GM12865 (cell line): ENCODE results near the gene P4HB.

ENCODE experiments used
- DNase-seq: peaks from one replicate; pipeline ENCODE4 v3.0.0; 2010; ENCODE audit warnings: low read depth
- H3K4me3 ChIP-seq: 2 replicates; pipeline ENCODE4 v1.5.1; 2011; ENCODE audit warnings: mild to moderate bottlenecking, low read depth, low read length, control low read depth
- TF ChIP-seq, protein P1 (sequence below): IDR thresholded peaks from 2 replicates; pipeline ENCODE4 v1.5.1; 2011; ENCODE audit warnings: low read length, control low read depth, low read depth, inconsistent platforms; ENCODE audit not compliant: insufficient read depth; ENCODE audit errors: missing control alignments

The P4HB gene

DNA sequence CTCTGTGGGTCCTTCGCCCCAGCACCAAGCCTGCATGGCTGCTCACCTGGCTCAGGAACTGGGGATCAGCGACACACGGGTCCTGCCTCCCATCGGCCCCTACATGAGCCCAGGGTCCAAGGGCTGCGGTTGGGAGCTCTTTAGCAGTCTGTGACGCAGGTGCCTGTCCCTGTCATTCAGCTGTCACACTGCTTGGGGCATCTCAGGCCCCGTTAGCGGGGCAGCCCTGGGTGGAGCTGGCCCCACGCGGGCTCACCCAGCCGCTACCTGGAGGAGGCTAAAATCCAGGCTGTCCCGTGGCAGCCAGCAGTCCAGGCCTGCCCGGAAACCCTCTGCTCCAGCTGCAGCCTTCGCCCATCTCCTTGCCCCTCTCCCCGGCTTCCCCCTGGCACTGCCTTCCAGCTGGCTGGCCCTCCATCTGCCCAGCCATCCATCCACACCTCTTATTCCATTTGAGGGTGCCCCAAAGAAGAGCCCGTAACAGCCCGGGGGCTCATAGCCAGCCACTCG lies 53.1 kb downstream of the P4HB start:
- no peak for DNase-seq
- TF ChIP-seq, protein P1, sequence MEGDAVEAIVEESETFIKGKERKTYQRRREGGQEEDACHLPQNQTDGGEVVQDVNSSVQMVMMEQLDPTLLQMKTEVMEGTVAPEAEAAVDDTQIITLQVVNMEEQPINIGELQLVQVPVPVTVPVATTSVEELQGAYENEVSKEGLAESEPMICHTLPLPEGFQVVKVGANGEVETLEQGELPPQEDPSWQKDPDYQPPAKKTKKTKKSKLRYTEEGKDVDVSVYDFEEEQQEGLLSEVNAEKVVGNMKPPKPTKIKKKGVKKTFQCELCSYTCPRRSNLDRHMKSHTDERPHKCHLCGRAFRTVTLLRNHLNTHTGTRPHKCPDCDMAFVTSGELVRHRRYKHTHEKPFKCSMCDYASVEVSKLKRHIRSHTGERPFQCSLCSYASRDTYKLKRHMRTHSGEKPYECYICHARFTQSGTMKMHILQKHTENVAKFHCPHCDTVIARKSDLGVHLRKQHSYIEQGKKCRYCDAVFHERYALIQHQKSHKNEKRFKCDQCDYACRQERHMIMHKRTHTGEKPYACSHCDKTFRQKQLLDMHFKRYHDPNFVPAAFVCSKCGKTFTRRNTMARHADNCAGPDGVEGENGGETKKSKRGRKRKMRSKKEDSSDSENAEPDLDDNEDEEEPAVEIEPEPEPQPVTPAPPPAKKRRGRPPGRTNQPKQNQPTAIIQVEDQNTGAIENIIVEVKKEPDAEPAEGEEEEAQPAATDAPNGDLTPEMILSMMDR, result no peak
- no peak overlapping the region for H3K4me3 ChIP-seq

DNA sequence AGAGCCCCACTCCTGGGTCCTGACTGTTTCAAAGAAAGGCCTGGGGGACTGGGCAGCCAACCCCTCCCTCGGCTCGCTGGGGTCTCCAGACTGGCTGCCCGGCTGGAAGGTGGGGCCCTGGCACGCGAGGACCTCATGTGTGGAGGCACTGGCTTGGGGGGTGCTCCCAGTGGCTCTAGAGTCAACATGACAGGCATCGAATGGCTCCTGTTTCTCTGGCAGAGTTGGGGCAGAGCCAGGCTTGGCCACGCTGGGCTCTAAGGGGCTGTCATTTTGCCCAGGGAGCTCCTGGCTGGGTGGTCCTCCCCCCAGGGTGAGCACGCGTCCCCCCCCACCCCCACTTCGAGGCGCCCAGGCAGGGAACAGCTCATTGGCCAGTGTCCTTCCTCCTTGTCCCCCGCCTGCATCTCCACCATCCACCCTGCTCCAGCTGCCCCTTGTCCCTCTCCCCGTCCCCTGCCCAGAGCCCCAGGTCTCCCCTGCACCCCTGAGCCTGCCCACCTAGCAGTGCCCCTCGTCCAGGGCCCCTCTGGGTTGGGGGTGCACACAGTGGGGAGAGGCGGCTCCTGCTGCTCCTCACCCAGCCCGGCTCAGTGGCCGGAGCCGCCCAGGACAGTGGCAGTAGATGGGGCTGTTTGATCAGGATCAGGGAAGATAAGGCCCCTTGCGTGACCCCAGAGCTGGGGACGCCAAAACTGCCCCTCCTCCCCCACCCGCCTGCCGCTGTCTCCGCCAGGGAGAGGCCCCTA lies 53.7 kb downstream of the P4HB start:
- H3K4me3 ChIP-seq, result no peak overlapping the region
- DNase-seq, result no peak
- TF ChIP-seq, protein P1, result no peak

DNA sequence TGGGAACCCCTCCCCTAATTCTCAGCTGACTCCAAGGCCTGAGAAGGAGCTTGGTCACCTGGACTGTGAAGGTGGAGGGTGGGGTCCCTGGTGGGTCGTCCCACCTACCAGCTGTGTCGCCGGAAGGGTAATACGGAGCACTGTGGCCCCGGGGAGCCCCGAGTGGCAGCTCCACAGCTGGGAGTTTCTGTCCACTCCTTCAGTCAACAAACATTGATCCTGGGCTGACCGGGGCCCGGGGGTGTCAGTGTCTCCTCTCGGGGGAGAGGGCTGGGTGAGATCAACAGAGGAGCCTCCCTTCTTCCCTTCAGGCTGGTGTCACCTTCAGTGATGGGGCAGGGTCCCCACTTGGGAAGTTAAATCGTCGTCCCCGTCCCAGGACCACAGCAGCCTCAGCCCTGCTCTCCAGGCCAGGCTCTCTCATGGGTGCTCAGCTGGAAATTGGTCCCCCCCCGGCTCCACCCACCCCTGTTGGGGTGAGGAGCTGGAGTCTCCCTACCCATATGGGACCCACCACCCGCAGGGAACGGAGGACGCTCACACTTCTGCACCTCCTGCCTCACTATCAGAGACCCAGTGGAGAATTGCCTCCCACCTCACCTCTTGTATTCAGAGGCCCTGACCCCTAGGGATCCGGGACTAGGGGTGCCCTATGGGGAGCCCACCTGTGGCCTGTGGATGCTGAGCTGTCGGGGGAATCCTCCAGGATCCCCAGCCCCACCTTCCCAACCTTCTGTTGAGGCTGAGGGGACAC lies 54.5 kb downstream of the P4HB start:
- TF ChIP-seq, protein P1, result no peak
- no peak overlapping the region for H3K4me3 ChIP-seq
- no peak for DNase-seq

DNA sequence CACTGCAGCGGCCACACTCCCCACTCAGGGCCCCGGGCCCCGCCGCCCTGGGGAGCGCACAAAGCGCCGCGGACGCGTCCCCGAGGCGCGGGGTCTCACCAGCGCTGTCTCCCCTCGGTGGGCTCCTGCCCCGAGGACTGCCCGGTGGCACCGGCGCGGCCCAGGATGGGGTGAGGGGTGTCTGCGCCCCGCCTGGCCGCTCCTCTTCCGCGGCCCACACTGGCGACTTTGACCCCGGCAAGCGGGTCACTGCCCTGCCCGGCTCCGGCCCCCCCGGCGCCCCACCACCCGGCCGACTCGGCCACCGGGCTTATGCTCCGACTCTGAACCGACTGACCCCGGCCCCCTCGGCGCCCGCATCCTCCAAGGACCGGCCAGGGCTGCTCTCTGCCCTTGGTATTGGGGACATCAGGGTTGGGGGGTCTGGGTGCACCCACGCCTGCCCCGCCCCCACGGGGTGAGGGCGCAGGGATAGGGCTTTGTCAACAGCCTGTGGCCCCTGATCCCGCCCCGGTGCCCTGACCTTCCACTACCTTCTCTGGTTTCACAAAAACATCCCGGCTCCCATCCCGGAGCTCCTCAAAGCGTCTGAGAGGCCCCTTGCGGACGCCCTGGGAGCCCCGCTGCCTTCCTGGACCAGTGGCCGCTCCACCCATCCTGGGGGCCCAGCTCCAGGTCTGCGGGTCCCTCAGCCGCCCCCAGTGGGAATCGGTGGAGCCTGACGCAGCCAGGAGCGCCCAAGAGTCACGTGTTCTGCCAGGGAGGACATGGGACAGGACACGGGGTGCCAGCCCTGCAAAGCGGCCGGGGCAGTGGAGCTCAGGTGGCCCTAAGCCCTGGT lies 55.6 kb downstream of the P4HB start:
- no peak overlapping the region for H3K4me3 ChIP-seq
- DNase-seq, result no peak
- TF ChIP-seq, protein P1, result no peak

DNA sequence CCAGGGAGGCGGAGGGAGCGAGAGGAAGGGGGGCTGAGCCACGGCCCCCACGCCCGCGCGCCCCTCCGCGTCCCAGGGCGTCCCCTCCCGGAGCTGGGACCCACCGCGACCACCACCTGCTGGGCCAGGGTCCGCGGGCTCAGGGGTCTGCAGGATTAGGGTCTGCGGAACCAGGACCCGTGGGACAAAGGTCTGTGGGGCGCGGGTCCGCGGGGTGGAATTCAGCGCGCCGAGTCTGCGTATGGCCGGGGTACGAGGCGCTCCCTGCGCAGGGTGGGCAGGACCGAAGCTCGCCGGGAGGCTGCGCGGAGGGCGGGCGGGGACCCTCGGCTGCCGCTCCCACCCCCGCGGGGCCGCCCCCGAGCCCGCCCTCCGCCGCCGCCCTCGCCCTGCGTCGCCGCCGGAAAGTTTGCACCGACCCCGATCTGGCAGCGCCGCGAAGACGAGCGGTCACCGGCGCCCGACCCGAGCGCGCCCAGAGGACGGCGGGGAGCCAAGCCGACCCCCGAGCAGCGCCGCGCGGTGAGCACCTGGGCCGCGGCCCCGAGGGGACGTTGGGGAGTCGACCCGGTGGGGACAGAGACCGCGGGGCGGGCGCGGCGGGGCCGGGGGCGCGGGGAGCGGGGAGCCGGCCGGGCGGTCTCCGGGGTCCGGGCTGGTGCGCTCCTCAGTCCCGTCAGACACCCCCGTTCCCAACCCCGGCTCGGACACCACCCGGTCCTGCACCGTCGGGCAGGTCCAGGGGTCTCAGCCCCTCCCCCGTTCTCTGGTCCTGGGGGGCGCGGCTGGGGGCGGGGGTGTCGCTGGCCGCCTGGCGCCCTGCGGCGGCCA lies 56.4 kb downstream of the P4HB start, which contains the start of gene GCGR:
TSS of gene GCGR (plus strand) at position 423 of the 831 bp plus-strand sequence. CDS start 4,869 bp downstream, outside the sequence.
- DNase-seq, result no peak
- H3K4me3 ChIP-seq, result no peak within 1 kb of the TSS
- TF ChIP-seq, protein P1, result no peak

DNA sequence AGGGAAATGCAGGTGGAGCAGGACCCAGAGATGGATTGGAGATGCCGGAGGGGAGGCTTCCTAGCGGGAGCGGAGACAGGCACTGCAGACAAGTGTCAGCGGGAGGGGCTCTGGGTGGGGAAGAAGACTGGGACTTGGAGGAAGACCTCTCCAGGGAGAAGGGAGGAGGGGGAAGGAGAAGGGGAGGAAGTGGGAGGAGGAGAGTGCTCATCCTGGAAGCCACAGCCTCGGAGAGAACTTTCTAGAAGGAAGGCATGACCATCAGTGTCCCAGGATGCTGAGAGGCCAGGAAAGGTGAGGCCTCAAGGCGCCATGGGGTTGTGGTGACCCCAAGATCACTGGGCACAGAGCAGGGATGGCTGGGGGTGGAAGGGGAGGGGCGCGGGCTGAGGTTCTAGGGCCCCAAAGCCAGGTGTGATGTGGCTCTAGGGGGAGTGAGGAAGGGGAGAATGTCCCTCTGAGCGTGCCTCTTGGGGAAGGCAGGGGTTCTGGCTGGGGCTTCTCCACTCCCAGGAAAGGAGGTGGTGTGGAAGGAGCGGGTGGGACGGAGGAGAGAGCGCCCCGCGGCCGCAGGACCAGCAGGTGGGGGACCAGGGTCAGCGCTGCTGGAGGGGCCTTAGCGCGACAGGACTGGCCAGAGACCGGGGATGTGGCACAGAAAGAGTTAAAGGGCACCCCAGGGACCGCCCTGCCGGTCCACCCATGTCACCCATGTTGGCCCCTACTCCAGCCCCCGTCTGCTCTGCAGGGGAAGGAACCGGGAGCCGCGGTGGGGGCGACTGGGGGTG lies 57.3 kb downstream of the P4HB start:
- DNase-seq, result no peak
- H3K4me3 ChIP-seq, result no peak overlapping the region
- TF ChIP-seq, protein P1, result no peak
